A549 (cell line): ENCODE measurements around the gene EIF3B.

Source experiments
- CTCF ChIP-seq: fragments of >200 bp; sonication (Bioruptor Twin); formaldehyde crosslinking; IDR thresholded peaks from 3 replicates; pipeline ENCODE4 v1.5.1; 2016
- EP300 ChIP-seq, 2 experiments: fragments of >200 bp; sonication (Bioruptor Twin); formaldehyde crosslinking; IDR thresholded peaks; 2 replicates in 1 of 2; 3 replicates in 1 of 2; pipeline ENCODE4 v1.6.1; 2016 to 2017
- ESRRA ChIP-seq: fragments of 150-350 bp; IDR thresholded peaks from 2 replicates; pipeline ENCODE4 v1.6.1; 2014; ENCODE audit warnings: mild to moderate bottlenecking, low read length, borderline replicate concordance
- JUN ChIP-seq, 2 experiments: fragments of >200 bp; sonication (Bioruptor Twin); formaldehyde crosslinking; IDR thresholded peaks; 2 replicates in 1 of 2; 3 replicates in 1 of 2; pipeline ENCODE4 v1.6.1; 2016 to 2017
- MYC ChIP-seq: IDR thresholded peaks from 2 replicates; pipeline ENCODE4 v1.6.1; 2012; ENCODE audit warnings: mild to moderate bottlenecking, inconsistent platforms, low read length, improper control_type of control experiment, borderline replicate concordance
- NPAS2 ChIP-seq: fragments of 250-450 bp; sonication (Bioruptor Pico); IDR thresholded peaks from 2 replicates; pipeline ENCODE4 v1.8.0; 2022; ENCODE audit warnings: mild to moderate bottlenecking, moderate library complexity, borderline replicate concordance
- TF ChIP-seq, protein P1 (sequence below): fragments of 450-650 bp; IDR thresholded peaks from 2 replicates; pipeline ENCODE4 v1.6.1; 2014; ENCODE audit warnings: antibody characterized with exemption
- TF ChIP-seq, protein P2 (sequence below): IDR thresholded peaks from 2 replicates; pipeline ENCODE4 v1.6.1; 2012
- TF ChIP-seq, protein P3 (sequence below): IDR thresholded peaks from 2 replicates; pipeline ENCODE4 v1.6.1; 2012

- TF ChIP-seq, protein P1, sequence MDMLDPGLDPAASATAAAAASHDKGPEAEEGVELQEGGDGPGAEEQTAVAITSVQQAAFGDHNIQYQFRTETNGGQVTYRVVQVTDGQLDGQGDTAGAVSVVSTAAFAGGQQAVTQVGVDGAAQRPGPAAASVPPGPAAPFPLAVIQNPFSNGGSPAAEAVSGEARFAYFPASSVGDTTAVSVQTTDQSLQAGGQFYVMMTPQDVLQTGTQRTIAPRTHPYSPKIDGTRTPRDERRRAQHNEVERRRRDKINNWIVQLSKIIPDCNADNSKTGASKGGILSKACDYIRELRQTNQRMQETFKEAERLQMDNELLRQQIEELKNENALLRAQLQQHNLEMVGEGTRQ, result no peak
- no peak for TF ChIP-seq NPAS2 (CRISPR knock-in tag)
- TF ChIP-seq CTCF, result no peak
- TF ChIP-seq, protein P2, sequence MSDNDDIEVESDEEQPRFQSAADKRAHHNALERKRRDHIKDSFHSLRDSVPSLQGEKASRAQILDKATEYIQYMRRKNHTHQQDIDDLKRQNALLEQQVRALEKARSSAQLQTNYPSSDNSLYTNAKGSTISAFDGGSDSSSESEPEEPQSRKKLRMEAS, result no peak
- no peak for TF ChIP-seq EP300 (IDR thresholded peaks at IDR 0.05)
- no peak for TF ChIP-seq MYC
- TF ChIP-seq, protein P3, sequence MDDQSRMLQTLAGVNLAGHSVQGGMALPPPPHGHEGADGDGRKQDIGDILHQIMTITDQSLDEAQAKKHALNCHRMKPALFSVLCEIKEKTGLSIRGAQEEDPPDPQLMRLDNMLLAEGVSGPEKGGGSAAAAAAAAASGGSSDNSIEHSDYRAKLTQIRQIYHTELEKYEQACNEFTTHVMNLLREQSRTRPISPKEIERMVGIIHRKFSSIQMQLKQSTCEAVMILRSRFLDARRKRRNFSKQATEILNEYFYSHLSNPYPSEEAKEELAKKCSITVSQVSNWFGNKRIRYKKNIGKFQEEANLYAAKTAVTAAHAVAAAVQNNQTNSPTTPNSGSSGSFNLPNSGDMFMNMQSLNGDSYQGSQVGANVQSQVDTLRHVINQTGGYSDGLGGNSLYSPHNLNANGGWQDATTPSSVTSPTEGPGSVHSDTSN, result no peak
- TF ChIP-seq JUN (IDR thresholded peaks at IDR 0.05), result no peak
- TF ChIP-seq ESRRA, result no peak
These were observed 45.4 kb downstream of the EIF3B start for GRCh38 chr7:2399848-2400587.
